AG10803 (cell line): ENCODE results near the gene SERF2.
A peak's percentile ranks its signal among the peaks of the same experiment; 100 is the strongest.

Experiments
- DNase-seq: peaks from one replicate; pipeline ENCODE4 v3.0.0; 2010; ENCODE audit warnings: low read depth
- H3K4me3 ChIP-seq: 2 replicates; pipeline ENCODE4 v1.5.1; 2011; ENCODE audit warnings: mild to moderate bottlenecking, low read length, control low read depth
- CTCF ChIP-seq: conservative IDR thresholded peaks from 2 replicates; pipeline ENCODE4 v1.5.1; 2011; ENCODE audit warnings: mild to moderate bottlenecking, low read length, control low read depth, inconsistent platforms

SERF2 gene

DNA sequence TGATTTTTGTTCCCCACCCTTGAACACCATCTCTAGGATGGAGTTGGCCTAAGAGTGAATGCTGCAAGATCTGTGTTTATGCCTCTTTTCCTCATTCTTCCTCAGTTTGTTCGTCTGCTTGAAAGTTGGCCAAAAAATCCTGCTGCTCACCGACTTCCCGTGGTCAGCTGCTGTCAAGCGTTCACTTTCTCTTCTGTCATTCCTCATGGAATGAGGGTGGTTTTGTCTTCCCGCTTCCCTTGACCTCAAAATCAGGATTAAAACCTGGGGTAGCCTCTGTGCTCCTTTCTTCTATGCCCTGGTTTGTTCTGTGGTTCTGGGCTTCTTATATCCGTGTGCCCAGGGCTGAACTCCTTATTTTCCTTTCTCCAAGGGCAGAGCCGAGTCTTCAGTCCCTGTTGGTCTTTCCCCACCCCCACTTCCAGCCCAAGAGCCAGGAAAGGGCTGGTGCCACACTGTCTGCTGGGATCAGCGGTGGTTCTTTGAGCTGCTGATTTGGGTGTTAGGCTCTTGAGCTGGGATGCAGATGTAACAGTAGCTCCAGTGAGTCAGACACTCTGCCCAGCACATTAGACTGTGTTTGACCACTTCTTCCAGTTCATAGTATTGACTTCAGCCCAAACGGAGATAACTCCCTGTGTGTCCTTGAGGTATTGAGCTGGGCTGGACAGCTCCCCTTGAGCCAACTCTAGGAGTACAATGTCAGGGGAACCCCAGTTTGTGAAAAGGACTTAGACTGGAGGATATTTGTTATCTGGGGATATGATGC lies 2.3 kb downstream of the SERF2 start:
- peak overlapping the region; percentile 100 for H3K4me3 ChIP-seq
- peak; percentile 65 for DNase-seq
- no peak for TF ChIP-seq CTCF

GRCh38 chr15:43795197-43795596 lies 3.1 kb downstream of the SERF2 start:
- no peak overlapping the region for H3K4me3 ChIP-seq
- no peak for DNase-seq
- TF ChIP-seq CTCF = no peak

DNA sequence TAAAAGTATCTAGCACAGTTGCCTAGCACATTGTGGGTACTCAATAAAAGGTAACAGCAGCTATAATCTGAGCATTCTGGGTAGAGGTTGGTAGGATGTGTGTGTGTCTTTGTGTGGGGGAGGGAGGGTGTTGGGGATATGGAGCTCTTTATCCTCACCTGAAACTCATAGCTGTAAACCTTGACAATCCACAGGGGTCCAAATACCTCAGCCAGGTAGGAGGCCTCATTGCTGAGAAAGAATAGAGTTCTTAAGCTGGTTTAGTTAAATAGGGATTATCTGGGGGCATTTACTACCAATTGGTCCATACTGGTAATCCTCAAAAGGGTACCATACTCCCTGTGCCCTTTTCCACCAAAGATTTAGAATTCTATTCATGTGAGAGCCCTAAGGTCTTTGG lies 3.9 kb downstream of the SERF2 start:
- no peak for DNase-seq
- no peak for TF ChIP-seq CTCF
- H3K4me3 ChIP-seq = no peak overlapping the region

GRCh38 chr15:43796566-43796965 lies 4.4 kb downstream of the SERF2 start:
- no peak overlapping the region for H3K4me3 ChIP-seq
- no peak for DNase-seq
- no peak for TF ChIP-seq CTCF

GRCh38 chr15:43799209-43799944 lies 7.3 kb downstream of the SERF2 start:
- no peak overlapping the region for H3K4me3 ChIP-seq
- no peak for TF ChIP-seq CTCF
- DNase-seq = no peak

DNA sequence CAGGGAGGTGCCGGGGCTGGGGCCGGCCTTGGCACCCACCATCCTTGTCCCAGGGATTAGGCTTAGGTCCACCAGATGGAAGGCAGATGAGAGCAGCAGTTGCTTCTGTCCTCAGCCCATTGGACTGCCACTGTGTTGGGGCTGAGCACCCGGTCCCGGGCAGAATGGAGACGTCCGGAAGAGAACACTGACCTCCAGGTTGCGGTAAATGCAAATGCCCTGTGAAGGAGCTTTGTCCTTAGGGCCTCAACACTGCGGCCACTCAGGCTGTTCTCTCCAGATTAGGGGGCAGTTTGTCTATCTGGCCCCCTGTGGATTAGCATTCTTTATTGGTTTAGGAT lies 7.8 kb downstream of the SERF2 start, which contains the start of gene SERINC4:
TSS of gene SERINC4 (minus strand) at position 276 of the 341 bp plus-strand sequence. CDS start at position 42, 234 bp downstream.
- no peak for TF ChIP-seq CTCF
- H3K4me3 ChIP-seq = peak within 1 kb of the TSS; percentile 99
- no peak for DNase-seq
